Measurements from ENCODE around the gene FLAD1. TPM values are rescaled to one million over a fixed set of nuclear protein-coding genes. Genes with fewer than 3 reads are reported as not detected.

The FLAD1 gene
- total RNA-seq, 1 experiment from 2014 or later = 58.4 TPM

DNA sequence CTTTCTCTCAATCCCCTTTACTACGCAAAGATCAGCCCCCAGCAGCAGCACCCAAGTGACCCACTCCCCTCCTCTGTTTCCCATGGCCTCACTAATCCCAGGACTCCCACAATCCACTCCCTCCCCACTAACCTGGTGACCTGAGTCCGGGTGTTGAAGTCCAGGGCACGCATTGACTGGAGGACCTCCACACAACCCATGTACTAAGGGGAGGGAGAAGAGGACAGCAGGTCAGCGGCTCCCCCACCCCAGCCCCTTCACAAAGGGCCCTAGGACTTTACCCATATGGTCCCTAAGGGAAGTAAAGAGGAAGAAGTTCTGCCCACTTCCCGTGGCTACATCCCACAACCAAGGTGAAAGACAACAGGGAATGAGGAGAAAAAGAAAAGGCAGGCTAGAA is 13.9 kb upstream of the FLAD1 start:
- Histone ChIP-seq H3K36me3 (ENCODE audit: control insufficient read depth in 1 of 2, insufficient read depth in 2 of 2, low read length in 2 of 2) (peaks cover 17 to 46% of the 10 kb centered on the region in 2 experiments; a peak in 3 of 4 replicates), H3K9ac (ENCODE audit: low read length) (peak overlapping the region; percentile 86), H3K4me3 (replicated peaks in 1 of 2; ENCODE audit: low read depth in 1 of 2, low read length in 2 of 2) (peak overlapping the region; percentile 40 to 70; a peak in 3 of 4 replicates), H2AFZ (ENCODE audit: low read depth, low read length, poor library complexity, severe bottlenecking) (no peak overlapping the region), H3K4me2 (ENCODE audit: low read length) (peak overlapping the region; percentile 90), H3K9me2 (ENCODE audit: insufficient read depth) (no peaks in the 10 kb centered on the region), H3K4me1 (ENCODE audit: control insufficient read depth in 1 of 2, insufficient read depth in 2 of 2, low read length in 2 of 2) (peaks cover 33 to 61% of the 10 kb centered on the region in 2 experiments), H3K9me3 (ENCODE audit: control insufficient read depth in 1 of 2, insufficient read depth in 1 of 2, low read depth in 1 of 2, low read length in 2 of 2) (no peaks in the 10 kb centered on the region), H3K27me3 (ENCODE audit: insufficient read depth, low read length) (no peaks in the 10 kb centered on the region), H3K27ac (ENCODE audit: low read depth, low read length) (peak overlapping the region; percentile 86), H4K20me1 (ENCODE audit: insufficient read depth) (no peaks in the 10 kb centered on the region), H3K79me2 (ENCODE audit: insufficient read depth, low read length) (peaks cover 76% of the 10 kb centered on the region)
- ChIA-PET POLR2A (no interaction called here), CTCF (no interaction called here), RAD21 (ENCODE audit: low non-redundant PET in 1 of 2, low total read pairs in 2 of 2, uncharacterized antibody in 2 of 2, unreplicated experiment in 2 of 2) (no interaction called here)
- intact Hi-C loops (cut with micrococcal nuclease) = no loop called here
- TF ChIP-seq, protein P1, sequence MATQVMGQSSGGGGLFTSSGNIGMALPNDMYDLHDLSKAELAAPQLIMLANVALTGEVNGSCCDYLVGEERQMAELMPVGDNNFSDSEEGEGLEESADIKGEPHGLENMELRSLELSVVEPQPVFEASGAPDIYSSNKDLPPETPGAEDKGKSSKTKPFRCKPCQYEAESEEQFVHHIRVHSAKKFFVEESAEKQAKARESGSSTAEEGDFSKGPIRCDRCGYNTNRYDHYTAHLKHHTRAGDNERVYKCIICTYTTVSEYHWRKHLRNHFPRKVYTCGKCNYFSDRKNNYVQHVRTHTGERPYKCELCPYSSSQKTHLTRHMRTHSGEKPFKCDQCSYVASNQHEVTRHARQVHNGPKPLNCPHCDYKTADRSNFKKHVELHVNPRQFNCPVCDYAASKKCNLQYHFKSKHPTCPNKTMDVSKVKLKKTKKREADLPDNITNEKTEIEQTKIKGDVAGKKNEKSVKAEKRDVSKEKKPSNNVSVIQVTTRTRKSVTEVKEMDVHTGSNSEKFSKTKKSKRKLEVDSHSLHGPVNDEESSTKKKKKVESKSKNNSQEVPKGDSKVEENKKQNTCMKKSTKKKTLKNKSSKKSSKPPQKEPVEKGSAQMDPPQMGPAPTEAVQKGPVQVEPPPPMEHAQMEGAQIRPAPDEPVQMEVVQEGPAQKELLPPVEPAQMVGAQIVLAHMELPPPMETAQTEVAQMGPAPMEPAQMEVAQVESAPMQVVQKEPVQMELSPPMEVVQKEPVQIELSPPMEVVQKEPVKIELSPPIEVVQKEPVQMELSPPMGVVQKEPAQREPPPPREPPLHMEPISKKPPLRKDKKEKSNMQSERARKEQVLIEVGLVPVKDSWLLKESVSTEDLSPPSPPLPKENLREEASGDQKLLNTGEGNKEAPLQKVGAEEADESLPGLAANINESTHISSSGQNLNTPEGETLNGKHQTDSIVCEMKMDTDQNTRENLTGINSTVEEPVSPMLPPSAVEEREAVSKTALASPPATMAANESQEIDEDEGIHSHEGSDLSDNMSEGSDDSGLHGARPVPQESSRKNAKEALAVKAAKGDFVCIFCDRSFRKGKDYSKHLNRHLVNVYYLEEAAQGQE (IDR thresholded peaks at IDR 0.05; ENCODE audit: low read depth) = no peak
- TF ChIP-seq RAD21 (IDR thresholded peaks at IDR 0.05; ENCODE audit: low read depth) (no peak), ATF3 (IDR thresholded peaks at IDR 0.05) (no peak), TCF7L2 (IDR thresholded peaks at IDR 0.05; ENCODE audit: borderline replicate concordance, extremely low read depth, insufficient read depth, insufficient read length) (no peak), FOSL1 (IDR thresholded peaks at IDR 0.05; ENCODE audit: low read depth) (no peak), CEBPB (IDR thresholded peaks at IDR 0.05; ENCODE audit: low read depth) (no peak)
- TF ChIP-seq, protein P2, sequence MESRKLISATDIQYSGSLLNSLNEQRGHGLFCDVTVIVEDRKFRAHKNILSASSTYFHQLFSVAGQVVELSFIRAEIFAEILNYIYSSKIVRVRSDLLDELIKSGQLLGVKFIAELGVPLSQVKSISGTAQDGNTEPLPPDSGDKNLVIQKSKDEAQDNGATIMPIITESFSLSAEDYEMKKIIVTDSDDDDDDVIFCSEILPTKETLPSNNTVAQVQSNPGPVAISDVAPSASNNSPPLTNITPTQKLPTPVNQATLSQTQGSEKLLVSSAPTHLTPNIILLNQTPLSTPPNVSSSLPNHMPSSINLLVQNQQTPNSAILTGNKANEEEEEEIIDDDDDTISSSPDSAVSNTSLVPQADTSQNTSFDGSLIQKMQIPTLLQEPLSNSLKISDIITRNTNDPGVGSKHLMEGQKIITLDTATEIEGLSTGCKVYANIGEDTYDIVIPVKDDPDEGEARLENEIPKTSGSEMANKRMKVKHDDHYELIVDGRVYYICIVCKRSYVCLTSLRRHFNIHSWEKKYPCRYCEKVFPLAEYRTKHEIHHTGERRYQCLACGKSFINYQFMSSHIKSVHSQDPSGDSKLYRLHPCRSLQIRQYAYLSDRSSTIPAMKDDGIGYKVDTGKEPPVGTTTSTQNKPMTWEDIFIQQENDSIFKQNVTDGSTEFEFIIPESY (IDR thresholded peaks at IDR 0.05; ENCODE audit: extremely low read depth, insufficient replicate concordance, low read length) = no peak
- DNase-seq (ENCODE audit: low read depth, low spot score) (no peak), ATAC-seq (no peak)
- no TSS peak for BruUV-seq (replicated peaks)

Measured in HCT116 (cell line).